CD4-positive, alpha-beta T cell (primary cell): ENCODE measurements around the gene EXOSC3. TPM values are rescaled to one million over a fixed set of nuclear protein-coding genes. Genes with fewer than 3 reads are reported as not detected.
A peak's percentile ranks its signal among the peaks of the same experiment; 100 is the strongest.
"Not testable (repeated sequence)": the region's sequence is repeated elsewhere in the genome, so short reads cannot be mapped to it uniquely, and the experiment has no call there.

Source experiments
- ATAC-seq: fragments of 200-7000 bp; cut with Tn5 transposase; one replicate; pipeline ENCODE4 v1.10.0; 2022; ENCODE audit warnings: mild to moderate bottlenecking; ENCODE audit not compliant: poor library complexity
- CTCF ChIA-PET: fragments of 350-600 bp; sonication (Branson Sonifier 250); formaldehyde crosslinking; loops from one replicate; lab custom pipeline; 2021; ENCODE audit warnings: antibody characterized with exemption, inconsistent platforms; lab: Charles Lee
- POLR2A ChIA-PET: fragments of 350-600 bp; sonication (Branson Sonifier 250); formaldehyde crosslinking; loops from one replicate; lab custom pipeline; 2021; ENCODE audit warnings: antibody characterized with exemption, inconsistent platforms; lab: Charles Lee
- DNase-seq, 14 experiments: peaks; one replicate each; pipeline ENCODE4 v3.0.0-alpha.2; 2013 to 2020; ENCODE audit warnings: mixed read lengths in 2 of 14
- H3K27ac ChIP-seq, 2 donors: one replicate each; pipeline versions ENCODE4 v1.5.1 to v1.7.0; 2013; ENCODE audit warnings: low read length in 2 of 2, low read depth in 1 of 2, mild to moderate bottlenecking in 1 of 2
- H3K27me3 ChIP-seq, 2 experiments: 1 replicate in 1 of 2; 2 replicates in 1 of 2; pipeline versions ENCODE4 v1.6.1 to v1.7.0; 2013; ENCODE audit warnings: low read length in 2 of 2, control low read depth in 1 of 2, mild to moderate bottlenecking in 1 of 2, moderate library complexity in 1 of 2; ENCODE audit not compliant: insufficient read depth in 2 of 2, control insufficient read depth in 1 of 2
- H3K36me3 ChIP-seq: one replicate; pipeline ENCODE4 v1.6.1; 2013; ENCODE audit warnings: low read length, control low read depth; ENCODE audit not compliant: insufficient read depth
- H3K4me1 ChIP-seq: one replicate; pipeline ENCODE4 v1.6.1; 2013; ENCODE audit warnings: low read length, control low read depth; ENCODE audit not compliant: insufficient read depth
- H3K4me3 ChIP-seq: one replicate; pipeline ENCODE4 v1.5.1; 2013; ENCODE audit warnings: mild to moderate bottlenecking, low read length, moderate library complexity
- H3K9me3 ChIP-seq, 2 experiments: 1 replicate in 1 of 2; 2 replicates in 1 of 2; pipeline versions ENCODE4 v1.6.1 to v1.7.0; 2013; ENCODE audit warnings: low read length in 2 of 2, mild to moderate bottlenecking in 2 of 2, control low read depth in 1 of 2, moderate library complexity in 1 of 2; ENCODE audit not compliant: control insufficient read depth in 1 of 2, insufficient read depth in 1 of 2
- H3K27ac Mint-ChIP-seq: one replicate; pipeline ENCODE4 v1.8.0; 2020; ENCODE audit warnings: mixed read lengths
- H3K27me3 Mint-ChIP-seq: one replicate; pipeline ENCODE4 v1.8.0; 2021; ENCODE audit warnings: mixed read lengths
- H3K36me3 Mint-ChIP-seq: one replicate; pipeline ENCODE4 v1.8.0; 2021; ENCODE audit warnings: low read depth, mixed read lengths
- H3K4me1 Mint-ChIP-seq: one replicate; pipeline ENCODE4 v1.8.0; 2021; ENCODE audit warnings: low read depth, mixed read lengths
- H3K4me3 Mint-ChIP-seq: one replicate; pipeline ENCODE4 v1.8.0; 2020; ENCODE audit warnings: mild to moderate bottlenecking, mixed read lengths
- H3K9me3 Mint-ChIP-seq: one replicate; pipeline ENCODE4 v1.8.0; 2020; ENCODE audit warnings: mixed read lengths
- CTCF ChIP-seq: fragments of 200-600 bp; IDR thresholded peaks from one replicate; pipeline ENCODE4 v1.8.0; 2022; ENCODE audit warnings: antibody characterized with exemption, mild to moderate bottlenecking
- intact Hi-C, 2 experiments: fragments of 100-400 bp; cut with DNase I in 1 of 2; cut with micrococcal nuclease in 1 of 2; formaldehyde crosslinking; loops; one replicate each; pipeline versions ENCODE4 v1.15.1 to v1.9.0; 2023 to 2025; cut with DNase I, micrococcal nuclease
- polyA plus RNA-seq, 2 donors: library from polyadenylated mRNA; unstranded; fragments of 120-200 nt; gene quantifications; one replicate each; pipeline ENCODE4 v1.2.1, GENCODE V29; 2013
- total RNA-seq, 174 experiments: library from RNA in 2 of 174; stranded (reverse) in 2 of 174; gene quantifications; one replicate each; pipeline ENCODE4 v1.2.3 and lab custom pipeline; 2021 to 2026

EXOSC3 gene
- total RNA-seq (10 to 100 TPM; 42.9 to 44.2 TPM), total RNA-seq (lab: John Stamatoyannopoulos, UW) (20.0 to 70.6 (median 48.4) reads per million in 172 experiments)
- 21.5 TPM for polyA plus RNA-seq (2013, experiment 1 of 2)
- 19.8 TPM for polyA plus RNA-seq (2013, experiment 2 of 2)

DNA sequence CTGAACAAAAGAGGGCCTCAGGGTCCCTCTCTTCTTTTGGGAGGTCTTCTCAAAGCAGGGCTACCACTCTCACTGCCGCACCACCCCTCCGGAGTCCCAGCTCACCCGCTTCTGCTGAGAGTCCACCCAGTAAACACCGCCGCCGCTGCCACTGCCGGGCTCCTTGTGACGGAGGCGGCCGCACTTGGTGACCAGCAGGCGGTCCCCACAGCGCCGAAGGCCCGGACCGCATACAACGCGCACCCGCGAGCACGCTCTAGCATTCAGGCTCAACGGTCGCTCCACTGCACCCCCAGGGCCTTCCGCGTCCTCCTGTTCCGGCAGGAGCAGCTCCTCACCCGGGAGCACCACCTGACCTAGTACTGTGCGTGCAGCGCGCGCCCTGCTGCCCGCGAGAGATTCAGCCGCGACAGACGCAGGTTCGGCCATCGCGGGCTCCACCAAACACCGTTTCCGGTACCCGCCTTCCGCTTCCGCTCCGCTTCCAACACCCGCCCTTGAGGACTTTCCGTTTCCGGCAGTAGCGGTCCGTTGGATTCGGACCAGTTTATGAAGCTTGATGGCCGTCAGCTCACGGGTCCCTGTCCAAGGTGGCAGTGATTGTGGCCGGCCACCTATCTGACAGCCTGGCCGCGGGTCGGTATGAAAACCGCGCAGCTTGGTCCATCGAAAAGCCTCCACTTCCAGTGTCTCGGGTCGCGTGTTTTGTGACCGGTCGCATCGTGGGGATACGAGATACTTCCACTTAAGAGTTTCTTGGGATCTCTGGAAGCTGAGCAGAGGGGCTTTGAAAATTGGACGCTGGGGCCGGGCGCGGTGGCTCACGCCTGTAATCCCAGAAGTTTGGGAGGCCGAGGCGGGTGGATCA, at the start of gene EXOSC3:
Gene EXOSC3 (minus strand): TSS at position 449 of the 868 bp plus-strand sequence. CDS start 20 bp downstream, at position 429.
- peak within 1 kb of the TSS; percentile 79 to 90 for H3K27ac ChIP-seq
- Mint-ChIP-seq H3K9me3 (no peaks in the 10 kb centered on the region), H3K36me3 (peaks cover 45% of the 10 kb centered on the region), H3K27ac (peak within 1 kb of the TSS; percentile 95), H3K4me1 (peaks cover 48% of the 10 kb centered on the region), H3K27me3 (no peaks in the 10 kb centered on the region), H3K4me3 (peak within 1 kb of the TSS; percentile 98)
- no peaks in the 10 kb centered on the region for H3K27me3 ChIP-seq
- POLR2A ChIA-PET: interaction anchor here (0.9 to 2.7 kb wide), 6 partner anchors 8 to 120 kb away, joined by 3 to 46 read pairs (median 6); partner anchors contain the start of gene DCAF10
- peak within 1 kb of the TSS; percentile 94 for H3K4me3 ChIP-seq
- intact Hi-C loops: loop anchor here (1.0 to 10.0 kb wide), 6 partner anchors 15 to 363 kb away; partner anchors contain the start of genes DCAF10 (in 2 of the 2), GRHPR (in 1 of the 2) and SHB (in 1 of the 2)
- CTCF ChIA-PET: interaction anchor here (0.7 to 2.0 kb wide), 3 partner anchors 12 to 193 kb away, joined by 3 to 7 read pairs (median 5); partner anchors contain the start of gene TOMM5
- no peak for TF ChIP-seq CTCF
- peaks cover 23% of the 10 kb centered on the region for H3K4me1 ChIP-seq
- ATAC-seq (peak; percentile 91), DNase-seq (peak; percentile 73 to 93 (median 80))
- peaks cover 39% of the 10 kb centered on the region for H3K36me3 ChIP-seq
- no peaks in the 10 kb centered on the region for H3K9me3 ChIP-seq

- intact Hi-C loops: no loop called here
- H3K36me3 Mint-ChIP-seq: peaks cover 65% of the 10 kb centered on the region
- POLR2A ChIA-PET: no interaction called here
Observed at GRCh38 chr9:37827483-37828165, 42.8 kb upstream of the EXOSC3 start.

GRCh38 chr9:37825174-37825573, 40.3 kb upstream of the EXOSC3 start:
- H3K27ac ChIP-seq, CTCF ChIA-PET, POLR2A ChIA-PET, H3K4me3 Mint-ChIP-seq, H3K4me1 Mint-ChIP-seq, H3K27me3 ChIP-seq, H3K4me1 ChIP-seq, H3K27ac Mint-ChIP-seq, H3K9me3 ChIP-seq, H3K27me3 Mint-ChIP-seq, intact Hi-C loops, ATAC-seq, H3K9me3 Mint-ChIP-seq, DNase-seq, H3K4me3 ChIP-seq: not testable (repeated sequence)
- peaks cover 52% of the 10 kb centered on the region for H3K36me3 ChIP-seq
- H3K36me3 Mint-ChIP-seq: peaks cover 87% of the 10 kb centered on the region

More at GRCh38 chr9:37827483-37828165, 42.8 kb upstream of the EXOSC3 start:
- no peaks in the 10 kb centered on the region for H3K27me3 Mint-ChIP-seq
- H3K9me3 Mint-ChIP-seq: no peaks in the 10 kb centered on the region
- no peak overlapping the region for H3K4me3 Mint-ChIP-seq
- no peak for TF ChIP-seq CTCF
- Histone ChIP-seq H3K36me3 (peaks cover 34% of the 10 kb centered on the region), H3K4me1 (no peaks in the 10 kb centered on the region), H3K9me3 (no peaks in the 10 kb centered on the region), H3K27ac (no peak overlapping the region), H3K27me3 (no peaks in the 10 kb centered on the region), H3K4me3 (no peak overlapping the region)
- ATAC-seq (no peak), DNase-seq (no peak)
- no peak overlapping the region for H3K27ac Mint-ChIP-seq
- CTCF ChIA-PET: no interaction called here
- H3K4me1 Mint-ChIP-seq: no peaks in the 10 kb centered on the region
